ENCODE measurements around the gene MYADML2.

Gene MYADML2

GRCh38 chr17:81958633-81959342 is 11.8 kb upstream of the MYADML2 start:
- Histone ChIP-seq H3K79me1 (replicated peaks; ENCODE audit: low read length, poor library complexity, severe bottlenecking) (no peaks in the 10 kb centered on the region), H3K36me3 (ENCODE audit: control insufficient read depth in 1 of 2, insufficient read depth in 2 of 2, low read depth in 1 of 2, low read length in 2 of 2) (no peaks in the 10 kb centered on the region), H3K4me3 (ENCODE audit: insufficient read depth in 1 of 2, low read depth in 1 of 2, low read length in 2 of 2) (no peak overlapping the region), H2BK12ac (ENCODE audit: low read length in 2 of 2) (no peak overlapping the region), H3K14ac (ENCODE audit: low read length in 2 of 2) (no peak overlapping the region), H2AFZ (ENCODE audit: low read depth, low read length) (no peak overlapping the region), H3K18ac (ENCODE audit: low read depth in 1 of 2, low read length in 2 of 2) (no peak overlapping the region), H3K23ac (ENCODE audit: low read length in 2 of 2) (no peak overlapping the region), H3K4me2 (ENCODE audit: low read length, poor library complexity, severe bottlenecking) (peak overlapping the region; percentile 91), H3K4ac (ENCODE audit: low read depth in 1 of 2, low read length in 2 of 2) (no peak overlapping the region), H2BK5ac (ENCODE audit: low read depth, low read length, poor library complexity, severe bottlenecking) (no peak overlapping the region), H3K27ac (ENCODE audit: low read length, poor library complexity, severe bottlenecking) (no peak overlapping the region), H3K9ac (ENCODE audit: low read length) (no peak overlapping the region), H2AK5ac (ENCODE audit: low read length, severe bottlenecking) (no peak overlapping the region), H4K91ac (ENCODE audit: low read length) (no peak overlapping the region), H3K4me1 (ENCODE audit: control insufficient read depth, insufficient read depth, low read depth, low read length) (peaks cover 36% of the 10 kb centered on the region), H2BK120ac (ENCODE audit: low read depth, low read length) (no peak overlapping the region), H3K27me3 (ENCODE audit: control insufficient read depth in 1 of 2, insufficient read depth in 1 of 2, low read length in 2 of 2) (peaks cover 35 to 77% of the 10 kb centered on the region in 2 experiments), H3K9me3 (ENCODE audit: control insufficient read depth, low read length) (no peaks in the 10 kb centered on the region), H2BK15ac (ENCODE audit: low read depth, poor library complexity, severe bottlenecking) (no peak overlapping the region), H4K8ac (ENCODE audit: low read length) (no peak overlapping the region)
- WGBS, result 88% methylated on average over 15 of the region's 15 CpGs
- no peak for DNase-seq

GRCh38 chr17:81957691-81958432 is 10.8 kb upstream of the MYADML2 start:
- DNase-seq, result no peak
- no peak overlapping the region for H2BK12ac ChIP-seq (ENCODE audit: low read length in 2 of 2)
- no peaks in the 10 kb centered on the region for H3K9me3 ChIP-seq (ENCODE audit: control insufficient read depth, low read length)
- H2BK120ac ChIP-seq (ENCODE audit: low read depth, low read length), result no peak overlapping the region
- no peak overlapping the region for H4K8ac ChIP-seq (ENCODE audit: low read length)
- no peak overlapping the region for H3K27ac ChIP-seq (ENCODE audit: low read length, poor library complexity, severe bottlenecking)
- H3K27me3 ChIP-seq (ENCODE audit: control insufficient read depth in 1 of 2, insufficient read depth in 1 of 2, low read length in 2 of 2), result peaks cover 26 to 71% of the 10 kb centered on the region in 2 experiments
- H3K4ac ChIP-seq (ENCODE audit: low read depth in 1 of 2, low read length in 2 of 2), result no peak overlapping the region
- H2BK15ac ChIP-seq (ENCODE audit: low read depth, poor library complexity, severe bottlenecking), result no peak overlapping the region
- no peak overlapping the region for H3K14ac ChIP-seq (ENCODE audit: low read length in 2 of 2)
- peaks cover 36% of the 10 kb centered on the region for H3K4me1 ChIP-seq (ENCODE audit: control insufficient read depth, insufficient read depth, low read depth, low read length)
- no peak overlapping the region for H3K18ac ChIP-seq (ENCODE audit: low read depth in 1 of 2, low read length in 2 of 2)
- H4K91ac ChIP-seq (ENCODE audit: low read length), result no peak overlapping the region
- no peaks in the 10 kb centered on the region for H3K79me1 ChIP-seq (replicated peaks; ENCODE audit: low read length, poor library complexity, severe bottlenecking)
- 84% methylated on average over 14 of the region's 19 CpGs for WGBS
- peak overlapping the region in 1 of 2 experiments; percentile 60 for H3K23ac ChIP-seq (ENCODE audit: low read length in 2 of 2)
- H3K9ac ChIP-seq (ENCODE audit: low read length), result no peak overlapping the region
- no peak overlapping the region for H2AFZ ChIP-seq (ENCODE audit: low read depth, low read length)
- no peak overlapping the region for H3K4me3 ChIP-seq (ENCODE audit: insufficient read depth in 1 of 2, low read depth in 1 of 2, low read length in 2 of 2)
- H3K36me3 ChIP-seq (ENCODE audit: control insufficient read depth in 1 of 2, insufficient read depth in 2 of 2, low read depth in 1 of 2, low read length in 2 of 2), result no peaks in the 10 kb centered on the region
- no peak overlapping the region for H3K4me2 ChIP-seq (ENCODE audit: low read length, poor library complexity, severe bottlenecking)
- no peak overlapping the region for H2AK5ac ChIP-seq (ENCODE audit: low read length, severe bottlenecking)
- H2BK5ac ChIP-seq (ENCODE audit: low read depth, low read length, poor library complexity, severe bottlenecking), result no peak overlapping the region

GRCh38 chr17:81956607-81957589 is 9.9 kb upstream of the MYADML2 start:
- Histone ChIP-seq H3K4ac (ENCODE audit: low read depth in 1 of 2, low read length in 2 of 2) (no peak overlapping the region), H2AFZ (ENCODE audit: low read depth, low read length) (no peak overlapping the region), H2AK5ac (ENCODE audit: low read length, severe bottlenecking) (no peak overlapping the region), H2BK5ac (ENCODE audit: low read depth, low read length, poor library complexity, severe bottlenecking) (no peak overlapping the region), H4K8ac (ENCODE audit: low read length) (no peak overlapping the region), H3K18ac (ENCODE audit: low read depth in 1 of 2, low read length in 2 of 2) (peak overlapping the region in 1 of 2 experiments; percentile 11), H3K36me3 (ENCODE audit: control insufficient read depth in 1 of 2, insufficient read depth in 2 of 2, low read depth in 1 of 2, low read length in 2 of 2) (no peaks in the 10 kb centered on the region), H3K9ac (ENCODE audit: low read length) (no peak overlapping the region), H2BK15ac (ENCODE audit: low read depth, poor library complexity, severe bottlenecking) (no peak overlapping the region), H3K4me2 (ENCODE audit: low read length, poor library complexity, severe bottlenecking) (no peak overlapping the region), H3K79me1 (replicated peaks; ENCODE audit: low read length, poor library complexity, severe bottlenecking) (no peaks in the 10 kb centered on the region), H3K9me3 (ENCODE audit: control insufficient read depth, low read length) (no peaks in the 10 kb centered on the region), H3K4me3 (ENCODE audit: insufficient read depth in 1 of 2, low read depth in 1 of 2, low read length in 2 of 2) (peak overlapping the region in 1 of 2 experiments; percentile 29), H3K23ac (ENCODE audit: low read length in 2 of 2) (no peak overlapping the region), H2BK120ac (ENCODE audit: low read depth, low read length) (no peak overlapping the region), H2BK12ac (ENCODE audit: low read length in 2 of 2) (peak overlapping the region in 1 of 2 experiments; percentile 11), H3K27ac (ENCODE audit: low read length, poor library complexity, severe bottlenecking) (no peak overlapping the region), H3K14ac (ENCODE audit: low read length in 2 of 2) (peak overlapping the region in 1 of 2 experiments; percentile 57), H4K91ac (ENCODE audit: low read length) (no peak overlapping the region), H3K4me1 (ENCODE audit: control insufficient read depth, insufficient read depth, low read depth, low read length) (peaks cover 37% of the 10 kb centered on the region), H3K27me3 (ENCODE audit: control insufficient read depth in 1 of 2, insufficient read depth in 1 of 2, low read length in 2 of 2) (peaks cover 17 to 65% of the 10 kb centered on the region in 2 experiments)
- DNase-seq, result no peak
- 80% methylated on average over 45 of the region's 45 CpGs for WGBS

Data from mesenchymal stem cell (in vitro differentiated cells and primary cell).